Measurements from ENCODE around the gene SPEM1. TPM values are rescaled to one million over a fixed set of nuclear protein-coding genes. Genes with fewer than 3 reads are reported as not detected.

SPEM1 gene
- total and polyA plus RNA-seq, 2 of the 13 experiments (the other 11 are each of a cell fraction or from before 2014, with no cell fraction given) = not detected

GRCh38 chr17:7380855-7381683, 39.1 kb upstream of the SPEM1 start, which contains the start of gene TNK1 (continued):
- TF ChIP-seq RFX5 (IDR thresholded peaks at IDR 0.05; ENCODE audit: low read depth, low read length) (no peak), ZFY (CRISPR knock-in tag; IDR thresholded peaks at IDR 0.05) (peak; percentile 69), HOXA5 (CRISPR knock-in tag; IDR thresholded peaks at IDR 0.05) (peak; percentile 63; the same call in 1 of the 2 replicates), BRD4 (CRISPR knock-in tag; IDR thresholded peaks at IDR 0.05) (0 out of 2 replicates have a peak, but pooled peaks have one; percentile 47), ZFP36L1 (CRISPR knock-in tag; IDR thresholded peaks at IDR 0.05) (no peak), SRY (CRISPR knock-in tag; IDR thresholded peaks at IDR 0.05) (no peak), ZNF451 (CRISPR knock-in tag; IDR thresholded peaks at IDR 0.05) (peak; percentile 56; the same call in 1 of the 2 replicates), IRX3 (CRISPR knock-in tag; IDR thresholded peaks at IDR 0.05; ENCODE audit: borderline replicate concordance, low read depth) (no peak), POGK (CRISPR knock-in tag; conservative IDR thresholded peaks at IDR 0.05) (no peak), ZC3H4 (CRISPR knock-in tag; IDR thresholded peaks at IDR 0.05; ENCODE audit: borderline replicate concordance) (no peak), ZNF326 (CRISPR knock-in tag; IDR thresholded peaks at IDR 0.05; ENCODE audit: borderline replicate concordance) (no peak), ZNF275 (CRISPR knock-in tag; IDR thresholded peaks at IDR 0.05; ENCODE audit: borderline replicate concordance) (no peak), HCFC1 (IDR thresholded peaks at IDR 0.05; ENCODE audit: low read depth, low read length) (no peak), CCDC6 (CRISPR knock-in tag; IDR thresholded peaks at IDR 0.05) (no peak), ZFP36L2 (CRISPR knock-in tag; IDR thresholded peaks at IDR 0.05) (no peak), HNF4A (CRISPR knock-in tag; IDR thresholded peaks at IDR 0.05) (no peak), ZSCAN22 (CRISPR knock-in tag; IDR thresholded peaks at IDR 0.05) (no peak), GLI4 (CRISPR knock-in tag; IDR thresholded peaks at IDR 0.05; ENCODE audit: borderline replicate concordance) (no peak), ZNF577 (CRISPR knock-in tag; IDR thresholded peaks at IDR 0.05; ENCODE audit: borderline replicate concordance, low read depth) (no peak), ZNF749 (CRISPR knock-in tag; IDR thresholded peaks at IDR 0.05; ENCODE audit: borderline replicate concordance) (no peak), ZBTB3 (CRISPR knock-in tag; IDR thresholded peaks at IDR 0.05; ENCODE audit: borderline replicate concordance, low read depth) (no peak), SNAI1 (CRISPR knock-in tag; IDR thresholded peaks at IDR 0.05; ENCODE audit: borderline replicate concordance) (no peak), MTERF4 (CRISPR knock-in tag; IDR thresholded peaks at IDR 0.05) (no peak)
